ENCODE data around the gene GLI3. TPM values are rescaled to one million over a fixed set of nuclear protein-coding genes. Genes with fewer than 3 reads are reported as not detected.

GLI3 gene
- total RNA-seq, 2 donors from 2014 or later: 2.7 to 10.2 TPM

- H3K36me3 ChIP-seq (ENCODE audit: control insufficient read depth, insufficient read depth, low read length): peaks cover 7% of the 10 kb centered on the region
- H3K27ac ChIP-seq (ENCODE audit: low read depth, low read length): no peak overlapping the region
- H3K36me3 Mint-ChIP-seq (ENCODE audit: low read depth): no peaks in the 10 kb centered on the region
- no peak overlapping the region for H3K27ac Mint-ChIP-seq
- no peak overlapping the region for H3K4me3 ChIP-seq (ENCODE audit: low read length)
- H3K4me1 Mint-ChIP-seq: peaks cover 4% of the 10 kb centered on the region
- peaks cover 11% of the 10 kb centered on the region for H3K9me3 Mint-ChIP-seq
- no peak overlapping the region for H3K4me3 Mint-ChIP-seq
- no peak for DNase-seq
- peaks cover 30% of the 10 kb centered on the region for H3K27me3 Mint-ChIP-seq (ENCODE audit: insufficient read depth)
- peak; percentile 14 for TF ChIP-seq CTCF (conservative IDR thresholded peaks at IDR 0.05)
- peaks cover 19% of the 10 kb centered on the region for H3K9me3 ChIP-seq (ENCODE audit: control insufficient read depth, low read length)
- H3K4me1 ChIP-seq (ENCODE audit: control insufficient read depth, insufficient read depth, low read length): no peaks in the 10 kb centered on the region
- 88 to 94% methylated on average over 7 to 15 of the region's 15 CpGs for WGBS, 2 experiments (ENCODE audit: insufficient coverage in 1 of 2, insufficient read length in 1 of 2)
- H3K27me3 ChIP-seq (ENCODE audit: control insufficient read depth, insufficient read depth, low read length, poor library complexity, severe bottlenecking): no peaks in the 10 kb centered on the region
- H3K9ac ChIP-seq (ENCODE audit: extremely low read depth, low read length, poor library complexity, severe bottlenecking): no peak overlapping the region
Observed at GRCh38 chr7:42017349-42017986, 219.5 kb downstream of the GLI3 start.

- H3K27me3 Mint-ChIP-seq (ENCODE audit: insufficient read depth): peaks cover 32% of the 10 kb centered on the region
- H3K9ac ChIP-seq (ENCODE audit: extremely low read depth, low read length, poor library complexity, severe bottlenecking): no peak overlapping the region
- TF ChIP-seq CTCF (conservative IDR thresholded peaks at IDR 0.05): no peak
- no peak overlapping the region for H3K27ac Mint-ChIP-seq
- no peaks in the 10 kb centered on the region for H3K36me3 Mint-ChIP-seq (ENCODE audit: low read depth)
- no peaks in the 10 kb centered on the region for H3K27me3 ChIP-seq (ENCODE audit: control insufficient read depth, insufficient read depth, low read length, poor library complexity, severe bottlenecking)
- peak overlapping the region; percentile 53 for H3K27ac ChIP-seq (ENCODE audit: low read depth, low read length)
- no peaks in the 10 kb centered on the region for H3K4me1 ChIP-seq (ENCODE audit: control insufficient read depth, insufficient read depth, low read length)
- no peak for DNase-seq
- WGBS, 2 experiments (ENCODE audit: insufficient coverage in 1 of 2, insufficient read length in 1 of 2): 98 to 99% methylated on average over 3 of the region's 3 CpGs
- H3K9me3 Mint-ChIP-seq: peaks cover 11% of the 10 kb centered on the region
- H3K4me3 Mint-ChIP-seq: no peak overlapping the region
- H3K9me3 ChIP-seq (ENCODE audit: control insufficient read depth, low read length): peaks cover 19% of the 10 kb centered on the region
- H3K36me3 ChIP-seq (ENCODE audit: control insufficient read depth, insufficient read depth, low read length): peaks cover 7% of the 10 kb centered on the region
- H3K4me1 Mint-ChIP-seq: peaks cover 4% of the 10 kb centered on the region
- H3K4me3 ChIP-seq (ENCODE audit: low read length): no peak overlapping the region
Observed at GRCh38 chr7:42016517-42016916, 220.5 kb downstream of the GLI3 start.

- Mint-ChIP-seq H3K4me3 (no peak overlapping the region), H3K27ac (no peak overlapping the region)
Observed at GRCh38 chr7:42014625-42015618, 222.1 kb downstream of the GLI3 start.

More at GRCh38 chr7:42014625-42015618, 222.1 kb downstream of the GLI3 start:
- peak overlapping the region; percentile 29 for H3K27ac ChIP-seq (ENCODE audit: low read depth, low read length)
- Mint-ChIP-seq H3K27me3 (ENCODE audit: insufficient read depth) (peaks cover 32% of the 10 kb centered on the region), H3K36me3 (ENCODE audit: low read depth) (no peaks in the 10 kb centered on the region), H3K9me3 (peaks cover 11% of the 10 kb centered on the region), H3K4me1 (peaks cover 4% of the 10 kb centered on the region)
- H3K9ac ChIP-seq (ENCODE audit: extremely low read depth, low read length, poor library complexity, severe bottlenecking): no peak overlapping the region
- WGBS, 2 experiments (ENCODE audit: insufficient coverage in 1 of 2, insufficient read length in 1 of 2): 59 to 68% methylated on average over 8 to 9 of the region's 9 CpGs
- no peak overlapping the region for H3K4me3 ChIP-seq (ENCODE audit: low read length)
- peaks cover 19% of the 10 kb centered on the region for H3K9me3 ChIP-seq (ENCODE audit: control insufficient read depth, low read length)
- peaks cover 7% of the 10 kb centered on the region for H3K36me3 ChIP-seq (ENCODE audit: control insufficient read depth, insufficient read depth, low read length)
- peak; percentile 95 for TF ChIP-seq CTCF (conservative IDR thresholded peaks at IDR 0.05)
- DNase-seq: peak; percentile 90
- H3K27me3 ChIP-seq (ENCODE audit: control insufficient read depth, insufficient read depth, low read length, poor library complexity, severe bottlenecking): no peaks in the 10 kb centered on the region
- H3K4me1 ChIP-seq (ENCODE audit: control insufficient read depth, insufficient read depth, low read length): no peaks in the 10 kb centered on the region

Measured in endodermal cell (in vitro differentiated cells).